AG04450 (cell line): ENCODE data around the gene FBXL17. TPM values are rescaled to one million over a fixed set of nuclear protein-coding genes. Genes with fewer than 3 reads are reported as not detected.

Experiments used
- CTCF ChIA-PET: fragments of 300-600, 350-600 bp; formaldehyde crosslinking; extraction: SDS; loops from one replicate; lab custom pipeline; 2022; ENCODE audit warnings: antibody characterized with exemption, inconsistent platforms; lab: Charles Lee
- POLR2A ChIA-PET: fragments of 350-600 bp; formaldehyde crosslinking; extraction: SDS; loops from one replicate; lab custom pipeline; 2021; ENCODE audit warnings: antibody characterized with exemption, inconsistent platforms; lab: Yijun Ruan, JAX
- DNase-seq: peaks from one replicate; pipeline ENCODE4 v3.0.0-alpha.2; 2011; ENCODE audit warnings: low read depth, low spot score
- H3K27ac ChIP-seq: one replicate; pipeline ENCODE4 v1.5.1; 2012; ENCODE audit warnings: low read depth, low read length, control low read depth
- H3K27me3 ChIP-seq: one replicate; pipeline ENCODE4 v1.6.0; 2012; ENCODE audit warnings: low read length; ENCODE audit not compliant: control insufficient read depth, insufficient read depth
- H3K4me3 ChIP-seq: 2 replicates; pipeline ENCODE4 v1.5.1; 2011; ENCODE audit warnings: mild to moderate bottlenecking, low read depth, low read length, control low read depth
- H3K9me3 ChIP-seq: 2 replicates; pipeline ENCODE4 v1.5.1; 2012; ENCODE audit warnings: low read length; ENCODE audit not compliant: control insufficient read depth, insufficient read depth
- CTCF ChIP-seq: IDR thresholded peaks from 2 replicates; pipeline ENCODE4 v1.5.1; 2011; ENCODE audit warnings: low read depth, low read length, control low read depth, inconsistent platforms
- polyA plus RNA-seq: library from polyadenylated mRNA; depleted of rRNA; stranded (reverse); fragments of >200 nt; gene quantifications from 2 replicates; pipeline ENCODE4 v1.2.3, GENCODE V29; 2011

FBXL17 gene
- polyA plus RNA-seq, 1 experiment, result 9.4 TPM

- Histone ChIP-seq H3K4me3 (no peak overlapping the region), H3K27ac (no peak overlapping the region), H3K27me3 (no peaks in the 10 kb centered on the region), H3K9me3 (no peaks in the 10 kb centered on the region)
- DNase-seq, result no peak
- ChIA-PET CTCF (no interaction called here), POLR2A (no interaction called here)
- no peak for TF ChIP-seq CTCF
These were observed 415.7 kb downstream of the FBXL17 start for GRCh38 chr5:107966201-107966600.

GRCh38 chr5:107964722-107965121 lies 417.2 kb downstream of the FBXL17 start:
- no peak for TF ChIP-seq CTCF
- CTCF ChIA-PET, result no interaction called here
- Histone ChIP-seq H3K9me3 (no peaks in the 10 kb centered on the region), H3K27ac (no peak overlapping the region), H3K4me3 (no peak overlapping the region), H3K27me3 (no peaks in the 10 kb centered on the region)
- POLR2A ChIA-PET, result no interaction called here
- DNase-seq, result no peak

- no peak for DNase-seq
- no peaks in the 10 kb centered on the region for H3K9me3 ChIP-seq
- ChIA-PET POLR2A (no interaction called here), CTCF (interaction anchor here (0.6 kb wide), 1 partner anchor 20 kb away, joined by 6 read pairs; no protein-coding TSS in a partner anchor)
- no peak for TF ChIP-seq CTCF
- H3K27ac ChIP-seq, result no peak overlapping the region
- H3K4me3 ChIP-seq, result no peak overlapping the region
- no peaks in the 10 kb centered on the region for H3K27me3 ChIP-seq
These were observed 422.2 kb downstream of the FBXL17 start for GRCh38 chr5:107959573-107960279.

- H3K27ac ChIP-seq, result no peak overlapping the region
- H3K9me3 ChIP-seq, result no peaks in the 10 kb centered on the region
- POLR2A ChIA-PET, result no interaction called here
- no peaks in the 10 kb centered on the region for H3K27me3 ChIP-seq
- DNase-seq, result no peak
- CTCF ChIA-PET, result no interaction called here
- TF ChIP-seq CTCF, result no peak
- H3K4me3 ChIP-seq, result no peak overlapping the region
These were observed 423.0 kb downstream of the FBXL17 start for GRCh38 chr5:107958861-107959260.

GRCh38 chr5:107958432-107958831 lies 423.5 kb downstream of the FBXL17 start:
- no peak overlapping the region for H3K4me3 ChIP-seq
- ChIA-PET CTCF (no interaction called here), POLR2A (no interaction called here)
- DNase-seq, result no peak
- H3K9me3 ChIP-seq, result no peaks in the 10 kb centered on the region
- TF ChIP-seq CTCF, result no peak
- H3K27ac ChIP-seq, result no peak overlapping the region
- no peaks in the 10 kb centered on the region for H3K27me3 ChIP-seq
